Activated T-cell treated with anti-CD3 and anti-CD28 coated beads, Interleukin-2, amount 50 U/mL, for 1 hour (primary cell): ENCODE measurements around the gene OR10H3.
"Not testable (repeated sequence)": the region's sequence is repeated elsewhere in the genome, so short reads cannot be mapped to it uniquely, and the experiment has no call there.

Experiments used
- DNase-seq: peaks from one replicate; pipeline ENCODE4 v3.0.0-alpha.2; 2020

OR10H3 gene

DNA sequence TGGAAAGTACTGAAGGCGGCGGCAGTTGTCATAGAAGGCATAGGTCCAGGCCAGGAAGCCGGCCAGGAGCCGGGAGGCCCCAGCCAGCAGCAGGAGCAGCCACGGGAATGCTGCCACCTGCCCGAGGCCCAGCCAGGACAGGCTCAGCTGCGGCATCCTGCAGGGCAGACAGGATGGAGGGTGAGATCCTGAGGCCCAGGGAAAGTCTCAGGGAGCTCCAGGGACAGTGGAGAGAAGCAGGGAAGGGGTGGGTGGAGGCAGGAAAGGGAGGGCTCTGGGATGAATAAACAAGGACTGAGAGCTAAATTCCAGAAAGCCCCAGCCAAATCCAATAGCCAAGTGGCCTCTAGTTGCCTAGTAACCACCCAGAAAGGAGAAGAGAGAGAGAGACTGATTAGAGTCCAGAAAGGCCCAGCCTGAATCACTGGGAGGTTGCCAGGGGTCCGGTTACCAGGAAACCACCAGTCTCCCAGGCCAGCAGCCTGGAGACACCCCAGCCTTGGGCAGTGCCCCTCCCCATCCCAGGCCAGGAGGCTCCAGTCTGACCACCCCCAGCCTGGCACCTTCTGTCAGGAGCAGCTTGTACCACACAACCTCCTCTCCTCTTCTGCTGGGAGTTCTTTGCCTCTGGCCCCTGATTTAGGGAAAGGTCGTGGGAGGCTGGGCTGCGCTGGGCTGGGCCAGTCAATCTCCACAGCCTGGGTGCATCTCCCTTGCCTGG, 42.1 kb downstream of the OR10H3 start:
- no peak for DNase-seq

- no peak for DNase-seq
Observed at GRCh38 chr19:15780610-15781418, 43.0 kb downstream of the OR10H3 start.

DNA sequence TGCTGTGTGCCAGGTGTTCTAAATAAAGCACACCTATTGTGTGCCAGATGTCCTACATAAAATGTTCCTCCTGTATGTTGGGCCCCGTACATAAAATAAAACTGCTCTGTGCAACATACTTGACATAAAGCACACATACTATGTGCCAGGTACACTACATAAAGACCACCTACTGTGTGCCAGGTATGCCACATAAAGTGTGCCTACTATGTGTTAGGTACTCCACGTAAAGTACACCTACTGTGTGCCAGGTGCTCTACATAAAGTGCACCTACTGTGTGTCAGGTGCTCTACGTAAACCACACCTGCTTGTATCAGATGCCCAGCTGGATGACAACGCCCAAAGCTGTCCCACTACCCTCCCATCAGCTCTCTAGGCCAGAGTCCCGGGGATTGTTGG, 43.9 kb downstream of the OR10H3 start:
- no peak for DNase-seq

GRCh38 chr19:15782211-15782610, 44.4 kb downstream of the OR10H3 start:
- no peak for DNase-seq

DNA sequence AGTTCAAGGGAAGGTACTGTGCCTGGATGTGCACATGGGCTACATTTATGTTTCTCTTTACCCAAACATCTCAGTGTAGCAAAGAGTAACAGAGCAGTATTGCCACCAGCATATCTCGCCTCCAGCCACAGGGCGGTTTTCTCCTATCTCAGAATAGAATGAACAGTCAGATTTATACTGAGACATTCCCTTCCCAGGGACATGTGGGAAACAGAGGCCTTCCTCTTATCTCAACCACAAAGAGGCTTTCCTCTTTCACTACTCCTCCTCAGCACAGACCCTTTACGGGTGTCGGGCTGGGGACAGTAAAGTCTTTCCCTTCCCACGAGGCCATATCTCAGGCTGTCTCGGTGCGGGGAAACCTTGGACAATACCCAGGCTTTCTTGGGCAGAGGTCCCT, 45.1 kb downstream of the OR10H3 start:
- DNase-seq = not testable (repeated sequence)

GRCh38 chr19:15787611-15788155, 49.9 kb downstream of the OR10H3 start, which contains the start of gene OR10H5:
TSS of gene OR10H5 (plus strand) at chr19:15787661. CDS start at chr19:15794049, 6,388 bp downstream.
- DNase-seq = no peak

- no peak for DNase-seq
Observed at GRCh38 chr19:15788594-15789270, 50.9 kb downstream of the OR10H3 start.

GRCh38 chr19:15790096-15790495, 52.3 kb downstream of the OR10H3 start:
- no peak for DNase-seq
